K562 (cell line): Measurements from ENCODE around the gene RAB3GAP1. TPM values are rescaled to one million over a fixed set of nuclear protein-coding genes. Genes with fewer than 3 reads are reported as not detected.

Experiments
- ATAC-seq: fragments of 200-7000 bp; cut with Tn5 transposase; 3 replicates; pipeline ENCODE4 v1.9.1; 2020; ENCODE audit warnings: moderate library complexity
- BruUV-seq: library from RNA; stranded (reverse); fragments of 400-500 nt; replicated peaks from 2 replicates; lab custom pipeline; 2021; lab: Mats Ljungman, UMichigan
- CTCF ChIA-PET: fragments of 300-600 bp; formaldehyde crosslinking; extraction: SDS; loops from one replicate; lab custom pipeline; 2021; ENCODE audit warnings: low intra/inter-chr PET ratio; lab: Yijun Ruan, JAX
- POLR2A ChIA-PET: fragments of 300-600, 350-650 bp; sonication (Branson Sonifier 250); formaldehyde crosslinking; extraction: SDS; loops from one replicate; lab custom pipeline; 2021; ENCODE audit warnings: antibody characterized with exemption, inconsistent platforms; lab: Yijun Ruan, JAX
- DNase-seq, 4 experiments: peaks; one replicate each; pipeline versions ENCODE4 v3.0.0 to v3.0.0-alpha.2; 2011 to 2018; ENCODE audit warnings: low spot score in 3 of 4, mixed read lengths in 3 of 4; ENCODE audit errors: extremely low read depth in 1 of 4
- FAIRE-seq: peaks from 2 replicates; lab custom pipeline; 2011; peaks lifted over from hg19 to GRCh38; lab: Jason Lieb, UNC
- H2AFZ ChIP-seq: 2 replicates; pipeline ENCODE4 v1.6.0; 2011; ENCODE audit warnings: low read depth, low read length, control low read depth, inconsistent platforms
- H3K27ac ChIP-seq: fragments of 200-600 bp; 3 replicates; pipeline ENCODE4 v1.8.0; 2011; ENCODE audit warnings: low read depth, mild to moderate bottlenecking, control low read depth, inconsistent platforms, low read length, moderate library complexity, mixed read lengths; ENCODE audit errors: extremely low read depth
- H3K27me3 ChIP-seq, 2 experiments: fragments of 300-600 bp in 1 of 2; 2 replicates in 1 of 2; 3 replicates in 1 of 2; pipeline versions ENCODE4 v1.6.0 to v1.8.0; 2011; ENCODE audit warnings: inconsistent platforms in 2 of 2, low read length in 2 of 2, mild to moderate bottlenecking in 1 of 2, mixed read lengths in 1 of 2, moderate library complexity in 1 of 2; ENCODE audit not compliant: control insufficient read depth in 2 of 2, insufficient read depth in 2 of 2
- H3K36me3 ChIP-seq: fragments of 300-600 bp; 3 replicates; pipeline ENCODE4 v1.8.0; 2011; ENCODE audit warnings: mild to moderate bottlenecking, low read length, inconsistent platforms; ENCODE audit not compliant: control insufficient read depth, insufficient read depth
- H3K4me1 ChIP-seq, 2 experiments: fragments of 200-600 bp in 1 of 2; replicated peaks in 1 of 2; 2 replicates in 1 of 2; 3 replicates in 1 of 2; pipeline versions ENCODE4 v1.5.1 to v1.8.0; 2011; ENCODE audit warnings: inconsistent platforms in 2 of 2, low read length in 2 of 2, mild to moderate bottlenecking in 1 of 2, mixed read lengths in 1 of 2, moderate library complexity in 1 of 2; ENCODE audit not compliant: control insufficient read depth in 2 of 2, insufficient read depth in 2 of 2
- H3K4me2 ChIP-seq: 2 replicates; pipeline ENCODE4 v1.6.1; 2011; ENCODE audit warnings: low read length, control low read depth, inconsistent platforms, mixed read lengths; ENCODE audit not compliant: insufficient read depth
- H3K4me3 ChIP-seq: fragments of 200-600 bp; sonication (generic), shearing (Covaris generic); 2 replicates; pipeline ENCODE4 v1.5.1; 2016; ENCODE audit warnings: control low read depth, inconsistent platforms
- H3K79me2 ChIP-seq: fragments of 200-600 bp; 3 replicates; pipeline ENCODE4 v1.8.0; 2011; ENCODE audit warnings: low read length, inconsistent platforms; ENCODE audit not compliant: control insufficient read depth, insufficient read depth
- H3K9ac ChIP-seq, 2 experiments: 2 replicates each; pipeline versions ENCODE4 v1.6.0 to v1.6.1; 2011; ENCODE audit warnings: low read depth in 2 of 2, low read length in 2 of 2, control low read depth in 1 of 2, inconsistent platforms in 1 of 2, mild to moderate bottlenecking in 1 of 2, mixed read lengths in 1 of 2; ENCODE audit not compliant: insufficient read depth in 1 of 2
- H3K9me1 ChIP-seq: one replicate; pipeline ENCODE4 v1.6.0; 2011; ENCODE audit warnings: inconsistent platforms, mild to moderate bottlenecking, low read length, moderate library complexity; ENCODE audit not compliant: control insufficient read depth, insufficient read depth
- H3K9me3 ChIP-seq: replicated peaks from 2 replicates; pipeline ENCODE4 v1.5.1; 2011; ENCODE audit warnings: low read depth, low read length, inconsistent platforms; ENCODE audit not compliant: control insufficient read depth, insufficient read depth
- H4K20me1 ChIP-seq: replicated peaks from 2 replicates; pipeline ENCODE4 v1.6.1; 2011; ENCODE audit warnings: low read length, inconsistent platforms, mixed read lengths; ENCODE audit not compliant: control insufficient read depth, insufficient read depth
- ATF7 ChIP-seq: fragments of 450-650 bp; IDR thresholded peaks from 2 replicates; pipeline ENCODE4 v1.7.1; 2014; ENCODE audit warnings: mild to moderate bottlenecking, moderate library complexity
- IRF2 ChIP-seq: sonication (generic); formaldehyde crosslinking; IDR thresholded peaks from 2 replicates; pipeline ENCODE4 v1.8.1; 2022; ENCODE audit warnings: mild to moderate bottlenecking, missing genetic modification reagents
- ZBED1 ChIP-seq: IDR thresholded peaks from 2 replicates; pipeline ENCODE4 v1.6.1; 2014
- ZNF41 ChIP-seq: fragments of 250-450 bp; sonication (Bioruptor Pico); conservative IDR thresholded peaks from 2 replicates; pipeline ENCODE4 v1.4.0; 2020; ENCODE audit warnings: mild to moderate bottlenecking
- WGBS: fragments of 100-300 bp; shearing (Covaris generic); methylation state at CpG from one replicate; pipeline ENCODE4 v1.1.6; 2016; ENCODE audit warnings: low coverage, mixed read lengths; ENCODE audit not compliant: insufficient coverage; ENCODE audit errors: missing lambda C conversion rate; 5-methylcytosine and 5-hydroxymethylcytosine counted together
- in situ Hi-C: fragments of 300-500 bp; cut with MboI; formaldehyde crosslinking; loops from 4 replicates; pipeline ENCODE4 v1.15.0; 2018; ENCODE audit warnings: inconsistent platforms, mixed read lengths
- intact Hi-C: fragments of 100-400 bp; cut with micrococcal nuclease; formaldehyde crosslinking; loops from 2 replicates; pipeline ENCODE4 v1.14.2; 2022
- polyA plus RNA-seq, 8 experiments: library from polyadenylated mRNA; depleted of rRNA in 4 of 8; stranded (reverse) in 5 of 8; unstranded in 3 of 8; fragments of >200 nt; fragmentation: Nextera tagmentation in 2 of 8; fragmentation: Illumina TruSeq in 1 of 8; extraction: Ambion mirVana in 2 of 8; extraction: Trizol in 1 of 8; gene quantifications; 2 replicates each; pipeline versions ENCODE4 v1.2.1 to v1.2.3, GENCODE V29; 2011 to 2014; ENCODE audit warnings: inconsistent platforms in 1 of 8, missing spikeins in 1 of 8
- total RNA-seq, 7 experiments: library from RNA; depleted of rRNA in 6 of 7; stranded (reverse); fragments of >200 nt in 6 of 7; fragmentation: Illumina TruSeq in 2 of 7; extraction: Trizol in 2 of 7; gene quantifications; 2 replicates each; pipeline versions ENCODE4 v1.2.1 to v1.2.3, GENCODE V29; 2011 to 2021; ENCODE audit warnings: low replicate concordance in 1 of 7
- TF ChIP-seq, protein P1 (sequence below): sonication (generic); formaldehyde crosslinking; IDR thresholded peaks from 2 replicates; pipeline ENCODE4 v1.8.1; 2023; ENCODE audit warnings: missing genetic modification reagents, mild to moderate bottlenecking, borderline replicate concordance

Gene RAB3GAP1
- total and polyA plus RNA-seq, 9 of the 15 experiments (the other 6 are each of a cell fraction or from before 2014, with no cell fraction given), result 15.5 to 48.6 (median 33.0) TPM

DNA sequence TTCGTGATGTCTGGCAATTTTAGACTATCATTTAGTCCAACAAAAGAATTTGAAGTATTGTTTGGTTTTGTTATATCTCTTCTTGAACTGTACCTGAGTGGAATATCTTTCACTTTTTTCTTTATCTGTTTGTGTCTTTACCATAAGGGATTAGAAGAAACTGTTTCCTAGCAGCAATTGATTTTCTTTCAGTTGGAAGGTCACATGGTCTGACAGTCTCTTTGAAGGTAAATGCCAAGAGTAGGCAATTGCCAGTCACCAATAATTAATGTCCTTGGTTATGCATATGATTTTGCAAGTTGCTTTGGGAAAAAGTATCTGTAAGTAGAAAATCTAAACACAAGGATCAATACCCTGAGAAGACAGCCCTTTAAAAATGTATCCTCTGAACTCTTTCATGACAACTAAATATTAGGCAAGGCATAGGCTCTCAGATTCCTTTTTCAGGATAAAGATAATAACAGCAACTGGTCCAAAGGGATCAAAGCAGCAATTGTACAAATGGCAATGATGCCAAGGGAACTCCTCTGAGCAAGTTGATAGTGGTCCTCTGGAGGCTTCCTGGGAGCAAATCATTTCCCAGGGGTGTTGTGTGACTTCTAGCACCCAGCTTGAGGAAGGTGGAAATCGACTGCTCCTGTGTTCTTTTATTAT is 22.5 kb upstream of the RAB3GAP1 start:
- H3K27me3 ChIP-seq, result peaks cover 0 to 3% of the 10 kb centered on the region in 2 experiments; a peak in 2 of 5 replicates
- H3K4me2 ChIP-seq, result no peak overlapping the region
- DNase-seq, result no peak
- no peak overlapping the region for H3K4me3 ChIP-seq
- H3K79me2 ChIP-seq, result no peaks in the 10 kb centered on the region
- no peak overlapping the region for H2AFZ ChIP-seq
- BruUV-seq, result no TSS peak
- 0% methylated on average over 2 of the region's 2 CpGs for WGBS
- no peaks in the 10 kb centered on the region for H4K20me1 ChIP-seq
- no peak overlapping the region for H3K9ac ChIP-seq
- H3K4me1 ChIP-seq, result no peaks in the 10 kb centered on the region
- in situ Hi-C loops (no loop called here), intact Hi-C loops (no loop called here)
- H3K27ac ChIP-seq, result no peak overlapping the region
- H3K9me1 ChIP-seq, result no peaks in the 10 kb centered on the region
- ATAC-seq, result no peak
- FAIRE-seq, result no peak
- TF ChIP-seq, protein P1, sequence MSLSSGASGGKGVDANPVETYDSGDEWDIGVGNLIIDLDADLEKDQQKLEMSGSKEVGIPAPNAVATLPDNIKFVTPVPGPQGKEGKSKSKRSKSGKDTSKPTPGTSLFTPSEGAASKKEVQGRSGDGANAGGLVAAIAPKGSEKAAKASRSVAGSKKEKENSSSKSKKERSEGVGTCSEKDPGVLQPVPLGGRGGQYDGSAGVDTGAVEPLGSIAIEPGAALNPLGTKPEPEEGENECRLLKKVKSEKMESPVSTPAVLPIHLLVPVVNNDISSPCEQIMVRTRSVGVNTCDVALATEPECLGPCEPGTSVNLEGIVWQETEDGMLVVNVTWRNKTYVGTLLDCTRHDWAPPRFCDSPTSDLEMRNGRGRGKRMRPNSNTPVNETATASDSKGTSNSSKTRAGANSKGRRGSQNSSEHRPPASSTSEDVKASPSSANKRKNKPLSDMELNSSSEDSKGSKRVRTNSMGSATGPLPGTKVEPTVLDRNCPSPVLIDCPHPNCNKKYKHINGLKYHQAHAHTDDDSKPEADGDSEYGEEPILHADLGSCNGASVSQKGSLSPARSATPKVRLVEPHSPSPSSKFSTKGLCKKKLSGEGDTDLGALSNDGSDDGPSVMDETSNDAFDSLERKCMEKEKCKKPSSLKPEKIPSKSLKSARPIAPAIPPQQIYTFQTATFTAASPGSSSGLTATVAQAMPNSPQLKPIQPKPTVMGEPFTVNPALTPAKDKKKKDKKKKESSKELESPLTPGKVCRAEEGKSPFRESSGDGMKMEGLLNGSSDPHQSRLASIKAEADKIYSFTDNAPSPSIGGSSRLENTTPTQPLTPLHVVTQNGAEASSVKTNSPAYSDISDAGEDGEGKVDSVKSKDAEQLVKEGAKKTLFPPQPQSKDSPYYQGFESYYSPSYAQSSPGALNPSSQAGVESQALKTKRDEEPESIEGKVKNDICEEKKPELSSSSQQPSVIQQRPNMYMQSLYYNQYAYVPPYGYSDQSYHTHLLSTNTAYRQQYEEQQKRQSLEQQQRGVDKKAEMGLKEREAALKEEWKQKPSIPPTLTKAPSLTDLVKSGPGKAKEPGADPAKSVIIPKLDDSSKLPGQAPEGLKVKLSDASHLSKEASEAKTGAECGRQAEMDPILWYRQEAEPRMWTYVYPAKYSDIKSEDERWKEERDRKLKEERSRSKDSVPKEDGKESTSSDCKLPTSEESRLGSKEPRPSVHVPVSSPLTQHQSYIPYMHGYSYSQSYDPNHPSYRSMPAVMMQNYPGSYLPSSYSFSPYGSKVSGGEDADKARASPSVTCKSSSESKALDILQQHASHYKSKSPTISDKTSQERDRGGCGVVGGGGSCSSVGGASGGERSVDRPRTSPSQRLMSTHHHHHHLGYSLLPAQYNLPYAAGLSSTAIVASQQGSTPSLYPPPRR (CRISPR knock-in tag), result no peak
- no peak for TF ChIP-seq ATF7
- TF ChIP-seq IRF2 (CRISPR knock-in tag), result no peak
- no peak for TF ChIP-seq ZNF41 (CRISPR knock-in tag)
- no peak for TF ChIP-seq ZBED1
- H3K36me3 ChIP-seq, result no peaks in the 10 kb centered on the region
- POLR2A ChIA-PET, result no interaction called here
- no peaks in the 10 kb centered on the region for H3K9me3 ChIP-seq
- CTCF ChIA-PET, result no interaction called here
